Ovary (tissue), 9 donors: ENCODE results near the gene FGFR2. TPM values are rescaled to one million over a fixed set of nuclear protein-coding genes. Genes with fewer than 3 reads are reported as not detected.

Experiments used
- DNase-seq, 5 donors: peaks; one replicate each; pipeline ENCODE4 v3.0.0-alpha.2; 2019 to 2020
- H3K27ac ChIP-seq, 2 donors: fragments of 200-600 bp; one replicate each; pipeline versions ENCODE4 v1.5.1 to v1.8.0; 2019 to 2022
- H3K27me3 ChIP-seq: fragments of 200-600 bp; one replicate; pipeline ENCODE4 v1.8.0; 2022
- H3K36me3 ChIP-seq: fragments of 200-600 bp; sonication (generic); one replicate; pipeline ENCODE4 v1.5.1; 2019
- H3K4me1 ChIP-seq: one replicate; pipeline ENCODE4 v1.8.1; 2013; ENCODE audit warnings: mild to moderate bottlenecking, moderate library complexity; ENCODE audit not compliant: insufficient read depth
- H3K4me3 ChIP-seq: fragments of 200-600 bp; sonication (generic); one replicate; pipeline ENCODE4 v1.5.1; 2017
- H3K9me3 ChIP-seq, 2 donors: fragments of 200-600 bp in 1 of 2; sonication (generic) in 1 of 2; one replicate each; pipeline versions ENCODE4 v1.5.1 to v1.8.1; 2013 to 2019; ENCODE audit warnings: mild to moderate bottlenecking in 1 of 2, moderate library complexity in 1 of 2
- CTCF ChIP-seq, 3 donors: fragments of 450-650 bp in 2 of 3; fragments of 200-600 bp in 1 of 3; IDR thresholded peaks; one replicate each; pipeline versions ENCODE4 v1.5.1 to v1.8.0; 2016 to 2022; ENCODE audit warnings: antibody characterized with exemption in 3 of 3, mild to moderate bottlenecking in 1 of 3
- EP300 ChIP-seq: sonication (generic); formaldehyde crosslinking; IDR thresholded peaks from one replicate; pipeline ENCODE4 v1.6.1; 2017; ENCODE audit warnings: antibody characterized with exemption
- POLR2A ChIP-seq: fragments of 450-650 bp; IDR thresholded peaks from one replicate; pipeline ENCODE4 v1.6.1; 2017; ENCODE audit warnings: antibody characterized with exemption, mild to moderate bottlenecking, moderate library complexity
- WGBS, 3 donors: extraction: QIAGEN DNeasy Blood & Tissue Kit in 1 of 3; methylation state at CpG; one replicate each; pipeline versions ENCODE4 v1.1.5 to v1.1.7; 2013 to 2017; 5-methylcytosine and 5-hydroxymethylcytosine counted together
- intact Hi-C, 4 donors: fragments of 100-400 bp; cut with DNase I; formaldehyde crosslinking; loops; one replicate each; pipeline versions ENCODE4 v1.11.0 to v1.15.1; 2022 to 2023
- polyA plus RNA-seq, 2 donors: library from polyadenylated mRNA; stranded (reverse); fragments of 200-250 nt in 1 of 2; fragments of 350-450 nt in 1 of 2; fragmentation: Illumina TruSeq in 1 of 2; extraction: RNeasy Lipid Tissue Mini Kit (QIAGEN cat#74804) in 1 of 2; gene quantifications; one replicate each; pipeline ENCODE4 v1.2.3, GENCODE V29; 2013 to 2014
- total RNA-seq, 7 donors: library from RNA; depleted of rRNA in 2 of 7; stranded (reverse); fragments of >200 nt in 2 of 7; fragmentation: NEBNext Ultra II Directional in 3 of 7; extraction: Animal tissue kit (Norgen Biotek cat#: 25700) in 3 of 7; gene quantifications; one replicate each; pipeline versions ENCODE4 v1.1.0 to v1.2.4, GENCODE V29; 2016 to 2023
- donor health status: DM: no; HTN: no; CAD: no; lungs with moderate emphysema.
- donor health status: DM: no; HTN: no; CAD: no.
- donor health status: Bipolar disorder and iron deficiency.
- donor health status: DM: yes; HTN: yes; CAD: no.
- donor health status: DM: no; HTN: no; CAD: no.
- donor health status: DM: yes; HTN: yes; CAD: no.

Gene FGFR2
- total and polyA plus RNA-seq, 9 donors, result 8.8 to 52.2 (median 26.5) TPM

- Histone ChIP-seq H3K27ac (no peak overlapping the region), H3K4me3 (no peak overlapping the region), H3K27me3 (no peaks in the 10 kb centered on the region), H3K36me3 (no peaks in the 10 kb centered on the region), H3K4me1 (no peaks in the 10 kb centered on the region), H3K9me3 (no peaks in the 10 kb centered on the region)
- intact Hi-C loops, result no loop called here
- DNase-seq, result no peak
- TF ChIP-seq CTCF (IDR thresholded peaks at IDR 0.05) (no peak), EP300 (no peak), POLR2A (no peak)
- 71 to 82% (median 82%) methylated on average over 4 of the region's 4 CpGs for WGBS, 3 donors
Observed at GRCh38 chr10:121466424-121466823, 131.8 kb downstream of the FGFR2 start.

- H3K36me3 ChIP-seq, result no peaks in the 10 kb centered on the region
- no peaks in the 10 kb centered on the region for H3K27me3 ChIP-seq
- DNase-seq, result no peak
- no peak for TF ChIP-seq EP300
- TF ChIP-seq CTCF (IDR thresholded peaks at IDR 0.05), result no peak
- TF ChIP-seq POLR2A, result no peak
- H3K9me3 ChIP-seq, result no peaks in the 10 kb centered on the region
- H3K4me3 ChIP-seq, result no peak overlapping the region
- WGBS, 3 donors, result 86 to 93% (median 89%) methylated on average over 14 of the region's 14 CpGs
- no peaks in the 10 kb centered on the region for H3K4me1 ChIP-seq
- H3K27ac ChIP-seq, result no peak overlapping the region
- intact Hi-C loops, result no loop called here
Observed at GRCh38 chr10:121465215-121465614, 133.0 kb downstream of the FGFR2 start.

- Histone ChIP-seq H3K27ac (no peak overlapping the region), H3K9me3 (no peaks in the 10 kb centered on the region), H3K4me1 (no peaks in the 10 kb centered on the region), H3K4me3 (no peak overlapping the region), H3K27me3 (no peaks in the 10 kb centered on the region), H3K36me3 (no peaks in the 10 kb centered on the region)
- TF ChIP-seq POLR2A (no peak), CTCF (IDR thresholded peaks at IDR 0.05) (no peak), EP300 (no peak)
- intact Hi-C loops, result no loop called here
- WGBS, 3 donors, result 95 to 96% (median 96%) methylated on average over 2 of the region's 2 CpGs
- DNase-seq, result no peak
Observed at GRCh38 chr10:121464517-121464916, 133.7 kb downstream of the FGFR2 start.

- WGBS, 3 donors, result 73 to 83% (median 80%) methylated on average over 2 of the region's 2 CpGs
- Histone ChIP-seq H3K4me1 (no peaks in the 10 kb centered on the region), H3K27me3 (no peaks in the 10 kb centered on the region), H3K4me3 (no peak overlapping the region), H3K27ac (no peak overlapping the region), H3K36me3 (no peaks in the 10 kb centered on the region), H3K9me3 (no peaks in the 10 kb centered on the region)
- no peak for TF ChIP-seq EP300
- TF ChIP-seq POLR2A, result no peak
- TF ChIP-seq CTCF (IDR thresholded peaks at IDR 0.05), result no peak
- intact Hi-C loops, result no loop called here
- DNase-seq, result no peak
Observed at GRCh38 chr10:121462955-121463354, 135.3 kb downstream of the FGFR2 start.

GRCh38 chr10:121462281-121462680 lies 136.0 kb downstream of the FGFR2 start:
- DNase-seq, result no peak
- WGBS, 3 donors, result 87 to 95% (median 95%) methylated on average over 7 of the region's 7 CpGs
- Histone ChIP-seq H3K36me3 (no peaks in the 10 kb centered on the region), H3K4me3 (no peak overlapping the region), H3K9me3 (no peaks in the 10 kb centered on the region), H3K27me3 (no peaks in the 10 kb centered on the region), H3K27ac (no peak overlapping the region), H3K4me1 (no peaks in the 10 kb centered on the region)
- TF ChIP-seq EP300 (no peak), POLR2A (no peak), CTCF (IDR thresholded peaks at IDR 0.05) (no peak)
- intact Hi-C loops, result no loop called here
